K562 (cell line): Measurements from ENCODE around the gene SLC8A1. TPM values are rescaled to one million over a fixed set of nuclear protein-coding genes. Genes with fewer than 3 reads are reported as not detected.

ENCODE experiments used
- ATAC-seq: fragments of 200-7000 bp; cut with Tn5 transposase; 3 replicates; pipeline ENCODE4 v1.9.1; 2020; ENCODE audit warnings: moderate library complexity
- BruUV-seq: library from RNA; stranded (reverse); fragments of 400-500 nt; replicated peaks from 2 replicates; lab custom pipeline; 2021; lab: Mats Ljungman, UMichigan
- CTCF ChIA-PET: fragments of 300-600 bp; formaldehyde crosslinking; extraction: SDS; loops from one replicate; lab custom pipeline; 2021; ENCODE audit warnings: low intra/inter-chr PET ratio; lab: Yijun Ruan, JAX
- POLR2A ChIA-PET: fragments of 300-600, 350-650 bp; sonication (Branson Sonifier 250); formaldehyde crosslinking; extraction: SDS; loops from one replicate; lab custom pipeline; 2021; ENCODE audit warnings: antibody characterized with exemption, inconsistent platforms; lab: Yijun Ruan, JAX
- DNase-seq, 4 experiments: peaks; one replicate each; pipeline versions ENCODE4 v3.0.0 to v3.0.0-alpha.2; 2011 to 2018; ENCODE audit warnings: low spot score in 3 of 4, mixed read lengths in 3 of 4; ENCODE audit errors: extremely low read depth in 1 of 4
- FAIRE-seq: peaks from 2 replicates; lab custom pipeline; 2011; peaks lifted over from hg19 to GRCh38; lab: Jason Lieb, UNC
- H2AFZ ChIP-seq: 2 replicates; pipeline ENCODE4 v1.6.0; 2011; ENCODE audit warnings: low read depth, low read length, control low read depth, inconsistent platforms
- H3K27ac ChIP-seq: fragments of 200-600 bp; 3 replicates; pipeline ENCODE4 v1.8.0; 2011; ENCODE audit warnings: low read depth, mild to moderate bottlenecking, control low read depth, inconsistent platforms, low read length, moderate library complexity, mixed read lengths; ENCODE audit errors: extremely low read depth
- H3K27me3 ChIP-seq, 2 experiments: fragments of 300-600 bp in 1 of 2; 2 replicates in 1 of 2; 3 replicates in 1 of 2; pipeline versions ENCODE4 v1.6.0 to v1.8.0; 2011; ENCODE audit warnings: inconsistent platforms in 2 of 2, low read length in 2 of 2, mild to moderate bottlenecking in 1 of 2, mixed read lengths in 1 of 2, moderate library complexity in 1 of 2; ENCODE audit not compliant: control insufficient read depth in 2 of 2, insufficient read depth in 2 of 2
- H3K36me3 ChIP-seq: fragments of 300-600 bp; 3 replicates; pipeline ENCODE4 v1.8.0; 2011; ENCODE audit warnings: mild to moderate bottlenecking, low read length, inconsistent platforms; ENCODE audit not compliant: control insufficient read depth, insufficient read depth
- H3K4me1 ChIP-seq, 2 experiments: fragments of 200-600 bp in 1 of 2; replicated peaks in 1 of 2; 2 replicates in 1 of 2; 3 replicates in 1 of 2; pipeline versions ENCODE4 v1.5.1 to v1.8.0; 2011; ENCODE audit warnings: inconsistent platforms in 2 of 2, low read length in 2 of 2, mild to moderate bottlenecking in 1 of 2, mixed read lengths in 1 of 2, moderate library complexity in 1 of 2; ENCODE audit not compliant: control insufficient read depth in 2 of 2, insufficient read depth in 2 of 2
- H3K4me2 ChIP-seq: 2 replicates; pipeline ENCODE4 v1.6.1; 2011; ENCODE audit warnings: low read length, control low read depth, inconsistent platforms, mixed read lengths; ENCODE audit not compliant: insufficient read depth
- H3K4me3 ChIP-seq: fragments of 200-600 bp; sonication (generic), shearing (Covaris generic); 2 replicates; pipeline ENCODE4 v1.5.1; 2016; ENCODE audit warnings: control low read depth, inconsistent platforms
- H3K79me2 ChIP-seq: fragments of 200-600 bp; 3 replicates; pipeline ENCODE4 v1.8.0; 2011; ENCODE audit warnings: low read length, inconsistent platforms; ENCODE audit not compliant: control insufficient read depth, insufficient read depth
- H3K9ac ChIP-seq, 2 experiments: 2 replicates each; pipeline versions ENCODE4 v1.6.0 to v1.6.1; 2011; ENCODE audit warnings: low read depth in 2 of 2, low read length in 2 of 2, control low read depth in 1 of 2, inconsistent platforms in 1 of 2, mild to moderate bottlenecking in 1 of 2, mixed read lengths in 1 of 2; ENCODE audit not compliant: insufficient read depth in 1 of 2
- H3K9me1 ChIP-seq: one replicate; pipeline ENCODE4 v1.6.0; 2011; ENCODE audit warnings: inconsistent platforms, mild to moderate bottlenecking, low read length, moderate library complexity; ENCODE audit not compliant: control insufficient read depth, insufficient read depth
- H3K9me3 ChIP-seq: replicated peaks from 2 replicates; pipeline ENCODE4 v1.5.1; 2011; ENCODE audit warnings: low read depth, low read length, inconsistent platforms; ENCODE audit not compliant: control insufficient read depth, insufficient read depth
- H4K20me1 ChIP-seq: replicated peaks from 2 replicates; pipeline ENCODE4 v1.6.1; 2011; ENCODE audit warnings: low read length, inconsistent platforms, mixed read lengths; ENCODE audit not compliant: control insufficient read depth, insufficient read depth
- E2F8 ChIP-seq: fragments of 450-650 bp; IDR thresholded peaks from 2 replicates; pipeline ENCODE4 v1.7.1; 2018; ENCODE audit warnings: mild to moderate bottlenecking, low read depth; ENCODE audit not compliant: partially characterized antibody
- JUND ChIP-seq, 2 experiments: IDR thresholded peaks; 2 replicates in 1 of 2; 3 replicates in 1 of 2; pipeline ENCODE4 v1.6.1; 2011; ENCODE audit warnings: borderline replicate concordance in 2 of 2, low read depth in 2 of 2, low read length in 2 of 2, improper control_type of control experiment in 1 of 2, missing biosample characterization in 1 of 2, missing genetic modification characterization in 1 of 2, missing genetic modification reagents in 1 of 2
- MBD2 ChIP-seq: sonication (generic); IDR thresholded peaks from 2 replicates; pipeline ENCODE4 v1.6.1; 2016; ENCODE audit warnings: low read depth, borderline replicate concordance
- MCM3 ChIP-seq: fragments of 450-650 bp; IDR thresholded peaks from 2 replicates; pipeline ENCODE4 v1.6.1; 2016
- PCBP1 ChIP-seq: fragments of 200-400 bp; formaldehyde crosslinking; IDR thresholded peaks from 2 replicates; pipeline ENCODE4 v1.6.1; 2018; ENCODE audit warnings: mild to moderate bottlenecking, low read depth, low read length; ENCODE audit not compliant: poor library complexity, severe bottlenecking
- PHB2 ChIP-seq: fragments of 450-650 bp; IDR thresholded peaks from 2 replicates; pipeline ENCODE4 v1.6.1; 2017; ENCODE audit warnings: low read depth
- SMARCA5 ChIP-seq: fragments of 450-650 bp; IDR thresholded peaks from 2 replicates; pipeline ENCODE4 v1.6.1; 2016
- YBX1 ChIP-seq: fragments of 450-650 bp; IDR thresholded peaks from 2 replicates; pipeline ENCODE4 v1.7.1; 2016; ENCODE audit warnings: mild to moderate bottlenecking
- WGBS: fragments of 100-300 bp; shearing (Covaris generic); methylation state at CpG from one replicate; pipeline ENCODE4 v1.1.6; 2016; ENCODE audit warnings: low coverage, mixed read lengths; ENCODE audit not compliant: insufficient coverage; ENCODE audit errors: missing lambda C conversion rate; 5-methylcytosine and 5-hydroxymethylcytosine counted together
- in situ Hi-C: fragments of 300-500 bp; cut with MboI; formaldehyde crosslinking; loops from 4 replicates; pipeline ENCODE4 v1.15.0; 2018; ENCODE audit warnings: inconsistent platforms, mixed read lengths
- intact Hi-C: fragments of 100-400 bp; cut with micrococcal nuclease; formaldehyde crosslinking; loops from 2 replicates; pipeline ENCODE4 v1.14.2; 2022
- polyA plus RNA-seq, 8 experiments: library from polyadenylated mRNA; depleted of rRNA in 4 of 8; stranded (reverse) in 5 of 8; unstranded in 3 of 8; fragments of >200 nt; fragmentation: Nextera tagmentation in 2 of 8; fragmentation: Illumina TruSeq in 1 of 8; extraction: Ambion mirVana in 2 of 8; extraction: Trizol in 1 of 8; gene quantifications; 2 replicates each; pipeline versions ENCODE4 v1.2.1 to v1.2.3, GENCODE V29; 2011 to 2014; ENCODE audit warnings: inconsistent platforms in 1 of 8, missing spikeins in 1 of 8
- total RNA-seq, 7 experiments: library from RNA; depleted of rRNA in 6 of 7; stranded (reverse); fragments of >200 nt in 6 of 7; fragmentation: Illumina TruSeq in 2 of 7; extraction: Trizol in 2 of 7; gene quantifications; 2 replicates each; pipeline versions ENCODE4 v1.2.1 to v1.2.3, GENCODE V29; 2011 to 2021; ENCODE audit warnings: low replicate concordance in 1 of 7
- TF ChIP-seq, protein P1 (sequence below): sonication (generic); formaldehyde crosslinking; IDR thresholded peaks from 2 replicates; pipeline ENCODE4 v1.8.0; 2022; ENCODE audit warnings: mild to moderate bottlenecking, missing genetic modification reagents
- TF ChIP-seq, protein P2 (sequence below): fragments of 250-450 bp; sonication (Bioruptor Pico); IDR thresholded peaks from 2 replicates; pipeline ENCODE4 v1.4.0; 2020; ENCODE audit warnings: mild to moderate bottlenecking, moderate library complexity

SLC8A1 gene
- total and polyA plus RNA-seq, 9 of the 15 experiments (the other 6 are each of a cell fraction or from before 2014, with no cell fraction given): not detected

GRCh38 chr2:40209761-40210160, 242.1 kb downstream of the SLC8A1 start:
- no peak overlapping the region for H3K4me3 ChIP-seq
- ATAC-seq (no peak), FAIRE-seq (no peak), DNase-seq (no peak)
- no peaks in the 10 kb centered on the region for H3K9me1 ChIP-seq
- intact Hi-C loops: no loop called here
- H3K9ac ChIP-seq: no peak overlapping the region
- ChIA-PET CTCF (no interaction called here), POLR2A (no interaction called here)
- no peak for TF ChIP-seq MBD2
- TF ChIP-seq SMARCA5: no peak
- H2AFZ ChIP-seq: no peak overlapping the region
- no peaks in the 10 kb centered on the region for H3K79me2 ChIP-seq
- no peaks in the 10 kb centered on the region for H4K20me1 ChIP-seq
- H3K9me3 ChIP-seq: no peaks in the 10 kb centered on the region
- H3K4me1 ChIP-seq: no peaks in the 10 kb centered on the region
- no peaks in the 10 kb centered on the region for H3K36me3 ChIP-seq
- H3K27me3 ChIP-seq: no peaks in the 10 kb centered on the region
- H3K27ac ChIP-seq: no peak overlapping the region
- BruUV-seq: no TSS peak
- no peak overlapping the region for H3K4me2 ChIP-seq
- in situ Hi-C loops: no loop called here

DNA sequence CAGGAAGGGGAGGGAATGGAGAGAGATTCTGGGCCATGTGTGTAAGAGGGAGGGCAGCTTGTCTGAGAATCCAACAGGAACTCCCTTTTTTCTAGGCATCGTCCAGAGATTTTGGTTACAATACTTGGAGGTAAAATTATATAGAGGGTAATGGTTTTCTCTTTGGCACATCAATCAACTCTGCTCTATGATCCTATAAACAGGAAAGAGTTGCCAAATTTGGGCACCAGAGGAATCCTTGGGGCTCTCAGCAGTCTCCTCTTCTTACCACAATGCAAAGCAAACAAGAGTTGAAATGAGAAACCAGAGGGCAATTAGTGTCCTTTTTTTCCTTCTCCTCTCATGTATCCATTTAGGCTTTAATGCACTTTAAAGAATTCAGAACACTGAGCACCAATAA, 243.4 kb downstream of the SLC8A1 start:
- POLR2A ChIA-PET: no interaction called here
- CTCF ChIA-PET: no interaction called here
- DNase-seq: no peak
- no peaks in the 10 kb centered on the region for H3K79me2 ChIP-seq
- H3K4me1 ChIP-seq: no peaks in the 10 kb centered on the region
- H3K9ac ChIP-seq: no peak overlapping the region
- H3K27ac ChIP-seq: no peak overlapping the region
- no peaks in the 10 kb centered on the region for H3K27me3 ChIP-seq
- no peaks in the 10 kb centered on the region for H3K9me1 ChIP-seq
- no peak for FAIRE-seq
- in situ Hi-C loops: no loop called here
- 7% methylated on average over 1 of the region's 1 CpG for WGBS
- BruUV-seq: no TSS peak
- no peak overlapping the region for H3K4me2 ChIP-seq
- intact Hi-C loops: no loop called here
- ATAC-seq: no peak
- no peaks in the 10 kb centered on the region for H4K20me1 ChIP-seq
- no peak overlapping the region for H2AFZ ChIP-seq
- no peaks in the 10 kb centered on the region for H3K36me3 ChIP-seq
- no peak overlapping the region for H3K4me3 ChIP-seq
- no peaks in the 10 kb centered on the region for H3K9me3 ChIP-seq
- TF ChIP-seq MCM3 (no peak), JUND (IDR thresholded peaks at IDR 0.05; ENCODE audit: borderline replicate concordance, low read depth, low read length) (no peak), JUND (tag; IDR thresholded peaks at IDR 0.05; ENCODE audit: borderline replicate concordance, low read depth, low read length) (no peak), E2F8 (no peak), PHB2 (no peak), YBX1 (no peak), PCBP1 (no peak)
- TF ChIP-seq, protein P1, sequence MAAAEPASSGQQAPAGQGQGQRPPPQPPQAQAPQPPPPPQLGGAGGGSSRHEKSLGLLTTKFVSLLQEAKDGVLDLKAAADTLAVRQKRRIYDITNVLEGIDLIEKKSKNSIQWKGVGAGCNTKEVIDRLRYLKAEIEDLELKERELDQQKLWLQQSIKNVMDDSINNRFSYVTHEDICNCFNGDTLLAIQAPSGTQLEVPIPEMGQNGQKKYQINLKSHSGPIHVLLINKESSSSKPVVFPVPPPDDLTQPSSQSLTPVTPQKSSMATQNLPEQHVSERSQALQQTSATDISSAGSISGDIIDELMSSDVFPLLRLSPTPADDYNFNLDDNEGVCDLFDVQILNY: no peak
- TF ChIP-seq, protein P2, sequence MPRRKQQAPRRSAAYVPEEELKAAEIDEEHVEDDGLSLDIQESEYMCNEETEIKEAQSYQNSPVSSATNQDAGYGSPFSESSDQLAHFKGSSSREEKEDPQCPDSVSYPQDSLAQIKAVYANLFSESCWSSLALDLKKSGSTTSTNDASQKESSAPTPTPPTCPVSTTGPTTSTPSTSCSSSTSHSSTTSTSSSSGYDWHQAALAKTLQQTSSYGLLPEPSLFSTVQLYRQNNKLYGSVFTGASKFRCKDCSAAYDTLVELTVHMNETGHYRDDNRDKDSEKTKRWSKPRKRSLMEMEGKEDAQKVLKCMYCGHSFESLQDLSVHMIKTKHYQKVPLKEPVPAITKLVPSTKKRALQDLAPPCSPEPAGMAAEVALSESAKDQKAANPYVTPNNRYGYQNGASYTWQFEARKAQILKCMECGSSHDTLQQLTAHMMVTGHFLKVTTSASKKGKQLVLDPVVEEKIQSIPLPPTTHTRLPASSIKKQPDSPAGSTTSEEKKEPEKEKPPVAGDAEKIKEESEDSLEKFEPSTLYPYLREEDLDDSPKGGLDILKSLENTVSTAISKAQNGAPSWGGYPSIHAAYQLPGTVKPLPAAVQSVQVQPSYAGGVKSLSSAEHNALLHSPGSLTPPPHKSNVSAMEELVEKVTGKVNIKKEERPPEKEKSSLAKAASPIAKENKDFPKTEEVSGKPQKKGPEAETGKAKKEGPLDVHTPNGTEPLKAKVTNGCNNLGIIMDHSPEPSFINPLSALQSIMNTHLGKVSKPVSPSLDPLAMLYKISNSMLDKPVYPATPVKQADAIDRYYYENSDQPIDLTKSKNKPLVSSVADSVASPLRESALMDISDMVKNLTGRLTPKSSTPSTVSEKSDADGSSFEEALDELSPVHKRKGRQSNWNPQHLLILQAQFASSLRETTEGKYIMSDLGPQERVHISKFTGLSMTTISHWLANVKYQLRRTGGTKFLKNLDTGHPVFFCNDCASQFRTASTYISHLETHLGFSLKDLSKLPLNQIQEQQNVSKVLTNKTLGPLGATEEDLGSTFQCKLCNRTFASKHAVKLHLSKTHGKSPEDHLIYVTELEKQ (CRISPR knock-in tag): no peak
